GM21717 (cell line): Measurements from ENCODE around the gene ALG10.
"Not testable (repeated sequence)": the region's sequence is repeated elsewhere in the genome, so short reads cannot be mapped to it uniquely, and the experiment has no call there.

Experiments used
- ATAC-seq: cut with Tn5 transposase; IDR thresholded peaks from one replicate; pipeline ENCODE4 v1.9.1; 2021; ENCODE audit warnings: mild to moderate bottlenecking, moderate library complexity; ENCODE audit not compliant: unreplicated experiment

Gene ALG10

GRCh38 chr12:34022079-34022830, at the start of gene ALG10:
ALG10 (plus strand) TSS chr12:34022496; CDS start chr12:34022600, 104 bp downstream.
- peak; percentile 100 for ATAC-seq

GRCh38 chr12:33972884-33973283, 49.4 kb upstream of the ALG10 start:
- not testable (repeated sequence) for ATAC-seq

GRCh38 chr12:33977887-33978286, 44.4 kb upstream of the ALG10 start:
- ATAC-seq = no peak

- no peak for ATAC-seq
These were observed 34.0 kb upstream of the ALG10 start for GRCh38 chr12:33988197-33988805.

GRCh38 chr12:33988913-33989312, 33.4 kb upstream of the ALG10 start:
- ATAC-seq = no peak

GRCh38 chr12:33994857-33995808, 27.2 kb upstream of the ALG10 start:
- no peak for ATAC-seq

- not testable (repeated sequence) for ATAC-seq
These were observed 13.5 kb upstream of the ALG10 start for GRCh38 chr12:34008835-34009234.

GRCh38 chr12:34016361-34016760, 5.9 kb upstream of the ALG10 start:
- no peak for ATAC-seq

GRCh38 chr12:34021071-34021470, 1.2 kb upstream of the ALG10 start:
- ATAC-seq = no peak

GRCh38 chr12:34027661-34028060, 5.4 kb downstream of the ALG10 start:
- ATAC-seq = not testable (repeated sequence)

GRCh38 chr12:34030591-34030990, 8.3 kb downstream of the ALG10 start:
- ATAC-seq = no peak

GRCh38 chr12:34033628-34034296, 11.5 kb downstream of the ALG10 start:
- ATAC-seq = no peak

- ATAC-seq = not testable (repeated sequence)
These were observed 16.1 kb downstream of the ALG10 start for GRCh38 chr12:34038357-34038756.

- ATAC-seq = no peak
These were observed 24.3 kb downstream of the ALG10 start for GRCh38 chr12:34046570-34046969.

GRCh38 chr12:34047855-34048254, 25.6 kb downstream of the ALG10 start:
- ATAC-seq = not testable (repeated sequence)

- ATAC-seq = no peak
These were observed 26.4 kb downstream of the ALG10 start for GRCh38 chr12:34048714-34049113.

- ATAC-seq = no peak
These were observed 29.2 kb downstream of the ALG10 start for GRCh38 chr12:34051486-34051885.

- no peak for ATAC-seq
These were observed 32.6 kb downstream of the ALG10 start for GRCh38 chr12:34054938-34055337.
